MM.1S (cell line): ENCODE data around the gene PEDS1.

Experiments used
- DNase-seq: peaks from one replicate; pipeline ENCODE4 v3.0.0-alpha.2; 2015
- H2AFZ ChIP-seq: fragments of 300-600 bp; sonication (generic); 2 replicates; pipeline ENCODE4 v1.6.0; 2016; ENCODE audit warnings: antibody characterized with exemption, low read length
- H3F3A ChIP-seq: fragments of 300-600 bp; sonication (generic); 2 replicates; pipeline ENCODE4 v1.6.1; 2016; ENCODE audit warnings: mild to moderate bottlenecking, antibody characterized with exemption, low read length, moderate library complexity, mixed read lengths; ENCODE audit not compliant: insufficient read depth
- H3K27ac ChIP-seq: fragments of 300-600 bp; sonication (generic); 2 replicates; pipeline ENCODE4 v1.5.1; 2016; ENCODE audit warnings: mild to moderate bottlenecking, low read length
- H3K27me3 ChIP-seq: fragments of 300-600 bp; sonication (generic); replicated peaks from 2 replicates; pipeline ENCODE4 v1.6.0; 2016; ENCODE audit warnings: low read length; ENCODE audit not compliant: insufficient read depth
- H3K36me3 ChIP-seq: fragments of 300-600 bp; sonication (generic); replicated peaks from 2 replicates; pipeline ENCODE4 v1.6.1; 2016; ENCODE audit warnings: mild to moderate bottlenecking, low read length, mixed read lengths; ENCODE audit not compliant: insufficient read depth
- H3K4me1 ChIP-seq: fragments of 300-600 bp; sonication (generic); 2 replicates; pipeline ENCODE4 v1.6.1; 2016; ENCODE audit warnings: low read length, mixed read lengths
- H3K4me2 ChIP-seq: fragments of 300-600 bp; sonication (generic); 2 replicates; pipeline ENCODE4 v1.6.0; 2016; ENCODE audit warnings: low read depth, low read length
- H3K4me3 ChIP-seq: fragments of 300-600 bp; sonication (generic); 2 replicates; pipeline ENCODE4 v1.5.1; 2016; ENCODE audit warnings: low read length, mixed read lengths
- H3K79me2 ChIP-seq: fragments of 300-600 bp; sonication (generic); 2 replicates; pipeline ENCODE4 v1.6.1; 2016; ENCODE audit warnings: mixed run types, low read length, mixed read lengths
- H3K9ac ChIP-seq: fragments of 300-600 bp; sonication (generic); 2 replicates; pipeline ENCODE4 v1.6.1; 2016; ENCODE audit warnings: low read length, mixed read lengths
- H3K9me2 ChIP-seq: fragments of 300-600 bp; sonication (generic); replicated peaks from 2 replicates; pipeline ENCODE4 v1.6.1; 2016; ENCODE audit warnings: mild to moderate bottlenecking, low read length, mixed read lengths; ENCODE audit not compliant: insufficient read depth
- H3K9me3 ChIP-seq: fragments of 300-600 bp; sonication (generic); replicated peaks from 2 replicates; pipeline ENCODE4 v1.6.1; 2016; ENCODE audit warnings: mild to moderate bottlenecking, low read length, mixed read lengths; ENCODE audit not compliant: insufficient read depth
- H4K20me1 ChIP-seq: fragments of 300-600 bp; sonication (generic); 2 replicates; pipeline ENCODE4 v1.6.1; 2016; ENCODE audit warnings: mild to moderate bottlenecking, low read length, moderate library complexity, mixed read lengths; ENCODE audit not compliant: insufficient read depth
- EZH2 ChIP-seq: fragments of 300-600 bp; sonication (generic); optimal IDR thresholded peaks from 2 replicates; pipeline ENCODE3; 2017; ENCODE audit warnings: low read depth, mild to moderate bottlenecking, antibody characterized with exemption, low read length, mixed read lengths
- EZH2phosphoT487 ChIP-seq: fragments of 300-600 bp; sonication (generic); IDR thresholded peaks from 2 replicates; pipeline ENCODE4 v1.6.1; 2018; ENCODE audit warnings: antibody characterized with exemption, low read length
- TF ChIP-seq, protein P1 (sequence below): fragments of 300-600 bp; sonication (generic); IDR thresholded peaks from 2 replicates; pipeline ENCODE4 v1.5.1; 2016; ENCODE audit warnings: antibody characterized with exemption, low read length, mixed read lengths

PEDS1 gene

DNA sequence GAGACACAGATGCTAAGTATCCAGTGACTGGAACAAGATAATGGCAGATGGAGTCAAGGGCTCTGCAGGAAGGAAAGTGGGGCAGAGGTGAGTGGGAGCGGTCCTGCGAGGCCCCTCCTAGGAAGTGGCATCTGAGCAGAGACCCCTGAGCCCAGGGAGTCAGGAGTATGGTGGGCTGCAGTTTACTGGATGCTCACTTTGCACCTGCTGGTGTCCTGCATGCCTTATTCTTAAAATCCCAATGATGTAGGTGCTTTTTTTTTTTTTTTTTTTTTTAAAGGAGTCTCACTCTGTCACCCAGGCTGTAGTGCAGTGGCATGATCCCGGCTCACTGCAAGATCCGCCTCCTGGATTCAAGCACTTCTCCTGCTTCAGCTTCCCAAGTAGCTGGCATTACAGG, 42.7 kb upstream of the PEDS1 start:
- H3K27ac ChIP-seq: no peak overlapping the region
- no peak overlapping the region for H3K9ac ChIP-seq
- no peak overlapping the region for H3K4me2 ChIP-seq
- 0 out of 2 replicates have a peak, but pooled peaks cover 3% of the 10 kb centered on the region for H3K36me3 ChIP-seq
- no peaks in the 10 kb centered on the region for H3K9me2 ChIP-seq
- no peaks in the 10 kb centered on the region for H3K27me3 ChIP-seq
- 0 out of 2 replicates have a peak, but pooled peaks cover 11% of the 10 kb centered on the region for H3F3A ChIP-seq
- H4K20me1 ChIP-seq: no peaks in the 10 kb centered on the region
- peaks cover 8% of the 10 kb centered on the region; the same call in 1 of the 2 replicates for H3K4me1 ChIP-seq
- no peak overlapping the region for H3K4me3 ChIP-seq
- peaks cover 23% of the 10 kb centered on the region for H3K79me2 ChIP-seq
- DNase-seq: no peak
- TF ChIP-seq, protein P1, sequence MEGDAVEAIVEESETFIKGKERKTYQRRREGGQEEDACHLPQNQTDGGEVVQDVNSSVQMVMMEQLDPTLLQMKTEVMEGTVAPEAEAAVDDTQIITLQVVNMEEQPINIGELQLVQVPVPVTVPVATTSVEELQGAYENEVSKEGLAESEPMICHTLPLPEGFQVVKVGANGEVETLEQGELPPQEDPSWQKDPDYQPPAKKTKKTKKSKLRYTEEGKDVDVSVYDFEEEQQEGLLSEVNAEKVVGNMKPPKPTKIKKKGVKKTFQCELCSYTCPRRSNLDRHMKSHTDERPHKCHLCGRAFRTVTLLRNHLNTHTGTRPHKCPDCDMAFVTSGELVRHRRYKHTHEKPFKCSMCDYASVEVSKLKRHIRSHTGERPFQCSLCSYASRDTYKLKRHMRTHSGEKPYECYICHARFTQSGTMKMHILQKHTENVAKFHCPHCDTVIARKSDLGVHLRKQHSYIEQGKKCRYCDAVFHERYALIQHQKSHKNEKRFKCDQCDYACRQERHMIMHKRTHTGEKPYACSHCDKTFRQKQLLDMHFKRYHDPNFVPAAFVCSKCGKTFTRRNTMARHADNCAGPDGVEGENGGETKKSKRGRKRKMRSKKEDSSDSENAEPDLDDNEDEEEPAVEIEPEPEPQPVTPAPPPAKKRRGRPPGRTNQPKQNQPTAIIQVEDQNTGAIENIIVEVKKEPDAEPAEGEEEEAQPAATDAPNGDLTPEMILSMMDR: no peak
- TF ChIP-seq EZH2: no peak
- no peak for TF ChIP-seq EZH2phosphoT487
- H3K9me3 ChIP-seq: no peaks in the 10 kb centered on the region
- no peak overlapping the region for H2AFZ ChIP-seq

DNA sequence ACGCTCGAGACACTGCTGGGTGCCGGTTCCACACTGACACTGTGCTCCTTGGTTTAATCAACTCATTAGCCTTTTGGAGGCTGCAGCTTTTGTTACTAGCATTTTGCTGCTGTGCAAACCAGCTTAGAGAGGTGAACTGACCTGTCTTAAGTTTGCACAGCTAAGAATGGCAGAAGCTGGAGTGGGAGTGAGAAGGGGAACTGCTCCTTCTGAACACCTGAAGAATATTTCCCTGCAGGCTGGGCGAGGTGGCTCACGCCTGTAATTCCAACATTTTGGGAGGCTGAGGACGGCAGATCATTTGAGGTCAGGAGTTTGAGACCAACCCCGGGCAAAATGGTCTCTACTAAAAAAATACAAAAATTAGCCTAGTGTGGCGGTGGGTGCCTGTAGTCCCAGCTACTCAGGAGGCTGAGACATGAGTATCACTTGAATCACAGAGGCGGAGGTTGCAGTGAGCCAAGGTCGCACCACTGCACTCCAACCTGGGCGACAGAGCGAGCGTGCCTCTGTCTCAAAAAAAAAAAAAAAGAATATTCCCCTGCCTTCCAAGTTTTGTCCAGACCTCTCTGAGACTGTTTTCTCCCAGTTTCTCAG, 42.1 kb upstream of the PEDS1 start:
- no peaks in the 10 kb centered on the region for H4K20me1 ChIP-seq
- H3K4me3 ChIP-seq: no peak overlapping the region
- TF ChIP-seq, protein P1: no peak
- no peak for TF ChIP-seq EZH2
- no peak for TF ChIP-seq EZH2phosphoT487
- 0 out of 2 replicates have a peak, but pooled peaks cover 11% of the 10 kb centered on the region for H3F3A ChIP-seq
- 0 out of 2 replicates have a peak, but pooled peaks cover 3% of the 10 kb centered on the region for H3K36me3 ChIP-seq
- no peak overlapping the region for H3K9ac ChIP-seq
- H3K4me2 ChIP-seq: no peak overlapping the region
- peaks cover 8% of the 10 kb centered on the region; the same call in 1 of the 2 replicates for H3K4me1 ChIP-seq
- H3K27me3 ChIP-seq: no peaks in the 10 kb centered on the region
- no peak for DNase-seq
- H3K79me2 ChIP-seq: peaks cover 23% of the 10 kb centered on the region
- H3K9me3 ChIP-seq: no peaks in the 10 kb centered on the region
- H2AFZ ChIP-seq: no peak overlapping the region
- H3K27ac ChIP-seq: no peak overlapping the region
- no peaks in the 10 kb centered on the region for H3K9me2 ChIP-seq

DNA sequence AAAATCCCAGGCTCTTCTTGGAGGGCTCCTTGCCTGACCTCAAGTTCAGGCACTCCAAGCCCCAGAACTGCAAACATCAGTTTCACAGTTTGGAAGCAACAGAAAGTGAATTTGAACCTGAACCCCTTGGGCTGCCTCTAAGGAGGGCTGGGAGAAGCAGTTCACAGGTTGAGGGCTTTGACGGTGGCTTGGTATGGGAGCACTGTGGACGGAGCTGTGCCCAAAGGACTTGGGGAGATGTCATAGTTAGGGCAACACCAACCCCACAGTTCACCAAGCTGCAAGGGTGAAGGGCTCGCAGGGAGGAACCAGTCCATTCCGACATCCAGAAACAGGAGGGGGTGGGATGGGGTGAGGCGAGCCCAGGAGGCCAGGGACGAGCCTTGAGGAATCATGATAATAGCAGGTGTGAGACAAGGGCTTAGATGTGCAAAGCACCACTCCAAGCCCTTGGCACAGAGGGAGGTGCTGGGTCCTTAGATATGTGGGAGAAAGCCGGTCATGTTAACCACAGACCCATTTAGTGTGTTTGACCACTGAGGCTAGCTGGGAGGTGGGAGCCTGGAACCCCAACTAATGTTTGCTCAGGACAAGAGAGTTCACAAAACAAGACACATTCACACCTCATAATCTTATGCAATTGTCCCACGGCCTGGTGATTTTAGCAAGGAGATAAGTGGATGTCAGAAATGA, 41.5 kb upstream of the PEDS1 start:
- H3K9me3 ChIP-seq: no peaks in the 10 kb centered on the region
- H3K4me1 ChIP-seq: peaks cover 8% of the 10 kb centered on the region; the same call in 1 of the 2 replicates
- 0 out of 2 replicates have a peak, but pooled peaks cover 3% of the 10 kb centered on the region for H3K36me3 ChIP-seq
- H3K79me2 ChIP-seq: peaks cover 23% of the 10 kb centered on the region
- no peaks in the 10 kb centered on the region for H4K20me1 ChIP-seq
- DNase-seq: no peak
- H2AFZ ChIP-seq: no peak overlapping the region
- H3K4me2 ChIP-seq: no peak overlapping the region
- no peaks in the 10 kb centered on the region for H3K27me3 ChIP-seq
- TF ChIP-seq, protein P1: no peak
- no peak for TF ChIP-seq EZH2
- TF ChIP-seq EZH2phosphoT487: no peak
- no peak overlapping the region for H3K4me3 ChIP-seq
- H3K9me2 ChIP-seq: no peaks in the 10 kb centered on the region
- no peak overlapping the region for H3K27ac ChIP-seq
- no peak overlapping the region for H3K9ac ChIP-seq
- 0 out of 2 replicates have a peak, but pooled peaks cover 11% of the 10 kb centered on the region for H3F3A ChIP-seq
